ENCODE measurements around the gene AP4B1. TPM values are rescaled to one million over a fixed set of nuclear protein-coding genes. Genes with fewer than 3 reads are reported as not detected.

The AP4B1 gene
- total RNA-seq, 3 donors from 2014 or later: 10.8 to 18.1 (median 14.9) TPM

DNA sequence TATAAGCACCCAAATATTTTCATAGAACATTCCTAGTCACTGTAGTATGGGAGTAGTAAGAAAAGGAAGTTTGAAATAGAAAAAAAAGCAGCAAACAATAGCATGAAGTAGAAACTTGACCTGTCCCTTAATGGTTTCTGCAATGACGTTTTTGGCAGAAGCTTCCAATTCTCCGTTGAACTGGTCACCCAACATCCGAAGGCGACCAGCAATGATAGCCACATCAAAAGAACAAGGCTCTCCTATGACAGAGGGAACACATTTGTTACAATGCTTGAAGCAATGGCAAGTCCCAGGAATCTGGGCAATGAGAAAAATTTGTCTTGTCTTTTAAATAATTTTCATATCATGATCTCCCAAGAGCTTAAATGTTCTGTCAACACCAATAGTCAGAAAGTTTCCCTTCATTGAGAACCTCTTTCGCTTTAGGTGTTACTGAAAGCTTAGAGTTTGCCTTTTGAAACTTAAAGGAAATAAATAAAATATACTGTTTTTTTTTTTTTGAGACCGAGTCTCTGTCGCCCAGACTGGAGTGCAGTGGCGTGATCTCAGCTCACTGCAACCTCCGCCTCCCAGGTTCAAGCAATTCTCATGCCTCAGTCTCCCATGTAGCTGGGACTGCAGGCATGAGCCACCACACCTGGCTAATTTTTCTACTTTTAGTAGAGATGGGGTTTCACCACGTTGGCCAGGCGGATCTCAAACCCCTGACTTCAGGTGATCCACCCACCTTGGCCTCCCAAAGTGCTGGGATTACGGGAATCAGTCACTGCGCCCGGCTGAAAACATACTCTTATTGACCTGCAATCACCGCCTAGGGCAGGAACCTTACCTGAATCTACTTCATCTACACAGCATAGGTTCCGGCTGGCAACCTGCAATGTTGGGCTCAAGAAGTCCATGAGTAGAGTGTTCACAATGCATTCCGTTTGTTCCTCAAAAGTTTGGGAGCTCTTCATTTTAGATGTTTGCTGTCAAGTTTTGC, 17.9 kb downstream of the AP4B1 start:
- Histone ChIP-seq H3K9me3 (no peaks in the 10 kb centered on the region), H3K36me3 (no peaks in the 10 kb centered on the region), H3K27me3 (no peaks in the 10 kb centered on the region), H3K4me1 (no peaks in the 10 kb centered on the region), H3K27ac (no peak overlapping the region), H3K4me3 (no peak overlapping the region)
- TF ChIP-seq, protein P1, sequence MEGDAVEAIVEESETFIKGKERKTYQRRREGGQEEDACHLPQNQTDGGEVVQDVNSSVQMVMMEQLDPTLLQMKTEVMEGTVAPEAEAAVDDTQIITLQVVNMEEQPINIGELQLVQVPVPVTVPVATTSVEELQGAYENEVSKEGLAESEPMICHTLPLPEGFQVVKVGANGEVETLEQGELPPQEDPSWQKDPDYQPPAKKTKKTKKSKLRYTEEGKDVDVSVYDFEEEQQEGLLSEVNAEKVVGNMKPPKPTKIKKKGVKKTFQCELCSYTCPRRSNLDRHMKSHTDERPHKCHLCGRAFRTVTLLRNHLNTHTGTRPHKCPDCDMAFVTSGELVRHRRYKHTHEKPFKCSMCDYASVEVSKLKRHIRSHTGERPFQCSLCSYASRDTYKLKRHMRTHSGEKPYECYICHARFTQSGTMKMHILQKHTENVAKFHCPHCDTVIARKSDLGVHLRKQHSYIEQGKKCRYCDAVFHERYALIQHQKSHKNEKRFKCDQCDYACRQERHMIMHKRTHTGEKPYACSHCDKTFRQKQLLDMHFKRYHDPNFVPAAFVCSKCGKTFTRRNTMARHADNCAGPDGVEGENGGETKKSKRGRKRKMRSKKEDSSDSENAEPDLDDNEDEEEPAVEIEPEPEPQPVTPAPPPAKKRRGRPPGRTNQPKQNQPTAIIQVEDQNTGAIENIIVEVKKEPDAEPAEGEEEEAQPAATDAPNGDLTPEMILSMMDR (IDR thresholded peaks at IDR 0.05): no peak
- TF ChIP-seq POLR2A (IDR thresholded peaks at IDR 0.05) (no peak), POLR2AphosphoS5 (IDR thresholded peaks at IDR 0.05) (no peak)
- intact Hi-C loops (cut with DNase I; ENCODE audit: low total_unique reads): no loop called here
- no peak for DNase-seq (ENCODE audit: low spot score in 2 of 2)

DNA sequence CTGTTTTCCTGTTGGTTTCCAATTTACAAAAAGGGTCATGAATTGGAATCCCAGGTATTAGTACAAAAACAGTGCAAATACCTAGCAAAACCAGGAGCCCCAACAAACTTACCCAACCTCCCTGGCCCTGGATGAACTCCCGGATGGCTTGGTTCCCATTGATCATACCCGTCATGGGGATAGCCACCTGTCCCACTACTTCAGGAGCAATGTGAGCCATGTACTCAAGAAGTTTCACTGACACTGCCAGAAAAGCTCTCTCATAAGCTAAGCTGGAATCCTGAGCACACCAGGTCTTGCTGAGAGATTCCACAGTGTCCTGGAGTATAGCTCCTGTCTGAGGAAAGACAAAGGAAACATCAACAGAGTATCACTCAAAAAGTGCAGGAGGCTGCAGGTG, 22.9 kb downstream of the AP4B1 start:
- TF ChIP-seq, protein P1 (IDR thresholded peaks at IDR 0.05): no peak
- TF ChIP-seq POLR2A (IDR thresholded peaks at IDR 0.05) (no peak), POLR2AphosphoS5 (IDR thresholded peaks at IDR 0.05) (no peak)
- Histone ChIP-seq H3K36me3 (no peaks in the 10 kb centered on the region), H3K4me3 (no peak overlapping the region), H3K27ac (no peak overlapping the region), H3K9me3 (no peaks in the 10 kb centered on the region), H3K4me1 (no peaks in the 10 kb centered on the region), H3K27me3 (no peaks in the 10 kb centered on the region)
- DNase-seq (ENCODE audit: low spot score in 2 of 2): no peak
- intact Hi-C loops (cut with DNase I; ENCODE audit: low total_unique reads): no loop called here

DNA sequence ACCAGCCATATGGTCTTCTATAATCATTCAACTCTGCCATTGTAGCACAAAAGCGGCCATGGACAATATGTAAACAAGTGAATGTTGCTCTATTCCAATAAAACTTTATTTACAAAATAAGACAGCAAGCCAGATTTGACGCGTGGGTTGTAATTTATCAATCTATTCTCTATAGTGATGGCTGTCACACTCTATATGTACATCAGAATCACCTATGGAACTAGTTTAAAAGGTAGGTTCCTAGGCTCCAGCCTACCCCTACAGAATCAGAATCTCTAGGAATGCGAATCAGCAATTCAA, 24.9 kb downstream of the AP4B1 start:
- no peaks in the 10 kb centered on the region for H3K36me3 ChIP-seq
- intact Hi-C loops (cut with DNase I; ENCODE audit: low total_unique reads): no loop called here
- no peaks in the 10 kb centered on the region for H3K27me3 ChIP-seq
- no peak overlapping the region for H3K27ac ChIP-seq
- no peak overlapping the region for H3K4me3 ChIP-seq
- TF ChIP-seq POLR2AphosphoS5 (IDR thresholded peaks at IDR 0.05) (no peak), POLR2A (IDR thresholded peaks at IDR 0.05) (no peak)
- TF ChIP-seq, protein P1 (IDR thresholded peaks at IDR 0.05): no peak
- H3K9me3 ChIP-seq: no peaks in the 10 kb centered on the region
- H3K4me1 ChIP-seq: no peaks in the 10 kb centered on the region
- DNase-seq (ENCODE audit: low spot score in 2 of 2): no peak

DNA sequence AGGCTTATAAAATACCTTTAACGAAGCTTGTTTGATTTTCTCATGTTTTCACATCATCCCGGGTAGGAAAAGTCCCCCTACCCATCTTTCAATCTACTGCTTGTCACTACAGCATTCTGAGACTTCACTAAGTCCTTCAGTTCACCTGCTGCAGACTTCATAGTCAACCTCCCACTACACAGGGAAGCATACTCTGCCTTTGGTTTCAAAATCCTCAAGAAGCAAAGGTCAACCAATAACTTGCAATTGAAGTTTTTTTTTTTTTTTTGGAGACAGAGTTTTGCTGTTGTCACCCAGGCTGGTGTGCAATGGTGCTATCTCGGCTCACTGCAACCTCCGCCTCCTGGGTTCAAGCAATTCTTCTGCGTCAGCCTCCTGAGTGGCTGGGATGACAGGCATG, 28.4 kb downstream of the AP4B1 start:
- H3K9me3 ChIP-seq: no peaks in the 10 kb centered on the region
- DNase-seq (ENCODE audit: low spot score in 2 of 2): no peak
- no peak overlapping the region for H3K4me3 ChIP-seq
- H3K4me1 ChIP-seq: no peaks in the 10 kb centered on the region
- no peaks in the 10 kb centered on the region for H3K36me3 ChIP-seq
- TF ChIP-seq, protein P1 (IDR thresholded peaks at IDR 0.05): no peak
- TF ChIP-seq POLR2AphosphoS5 (IDR thresholded peaks at IDR 0.05): no peak
- no peak for TF ChIP-seq POLR2A (IDR thresholded peaks at IDR 0.05)
- H3K27me3 ChIP-seq: no peaks in the 10 kb centered on the region
- intact Hi-C loops (cut with DNase I; ENCODE audit: low total_unique reads): no loop called here
- no peak overlapping the region for H3K27ac ChIP-seq

DNA sequence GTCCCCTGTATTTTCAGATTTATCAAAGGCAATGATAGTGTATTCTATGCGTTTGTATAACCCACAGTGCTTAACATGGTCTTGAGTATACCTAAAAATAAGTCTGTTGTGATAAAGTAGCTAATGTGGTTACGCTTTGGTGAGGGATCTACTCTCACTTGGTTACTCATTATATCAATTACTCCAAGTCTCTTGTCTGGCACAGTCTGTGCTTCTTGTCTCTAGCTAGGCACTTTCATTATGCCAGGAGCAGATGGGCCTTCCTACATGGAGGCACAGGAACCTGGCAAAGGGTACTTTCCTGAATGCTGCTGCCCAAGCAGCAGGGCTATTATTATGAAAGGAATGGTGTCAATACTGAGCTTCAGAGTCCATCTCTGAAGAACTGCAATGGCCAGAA, 28.9 kb downstream of the AP4B1 start:
- no peaks in the 10 kb centered on the region for H3K9me3 ChIP-seq
- no peak overlapping the region for H3K27ac ChIP-seq
- intact Hi-C loops (cut with DNase I; ENCODE audit: low total_unique reads): no loop called here
- H3K4me3 ChIP-seq: no peak overlapping the region
- DNase-seq (ENCODE audit: low spot score in 2 of 2): no peak
- H3K27me3 ChIP-seq: no peaks in the 10 kb centered on the region
- H3K4me1 ChIP-seq: no peaks in the 10 kb centered on the region
- TF ChIP-seq POLR2A (IDR thresholded peaks at IDR 0.05) (no peak), POLR2AphosphoS5 (IDR thresholded peaks at IDR 0.05) (no peak)
- TF ChIP-seq, protein P1 (IDR thresholded peaks at IDR 0.05): no peak
- no peaks in the 10 kb centered on the region for H3K36me3 ChIP-seq

Measured in breast epithelium (tissue), 4 donors.